HG03045 (cell line): ENCODE data around the gene RAB37.

ENCODE experiments used
- ATAC-seq: cut with Tn5 transposase; IDR thresholded peaks from one replicate; pipeline ENCODE4 v1.9.1; 2021; ENCODE audit warnings: mild to moderate bottlenecking, moderate library complexity; ENCODE audit not compliant: unreplicated experiment

The RAB37 gene

GRCh38 chr17:74744714-74745547, 7.9 kb downstream of the RAB37 start:
- ATAC-seq, result no peak

GRCh38 chr17:74745548-74746177, 8.6 kb downstream of the RAB37 start:
- no peak for ATAC-seq

- no peak for ATAC-seq
These were observed 9.3 kb downstream of the RAB37 start for GRCh38 chr17:74746376-74746775.

GRCh38 chr17:74746922-74747321, 9.9 kb downstream of the RAB37 start:
- ATAC-seq, result no peak

- no peak for ATAC-seq
These were observed 11.1 kb downstream of the RAB37 start for GRCh38 chr17:74748279-74748528.

GRCh38 chr17:74748529-74749278, 11.6 kb downstream of the RAB37 start, which contains the start of gene NHERF1:
TSS of gene NHERF1 (plus strand) at chr17:74748628. CDS start at chr17:74748847, 219 bp downstream.
- ATAC-seq, result peak; percentile 88

GRCh38 chr17:74749279-74750038, 12.4 kb downstream of the RAB37 start:
- peak; percentile 6 for ATAC-seq

- ATAC-seq, result no peak
These were observed 12.9 kb downstream of the RAB37 start for GRCh38 chr17:74750039-74750326.

GRCh38 chr17:74750327-74751069, 13.4 kb downstream of the RAB37 start:
- ATAC-seq, result no peak

- no peak for ATAC-seq
These were observed 15.4 kb downstream of the RAB37 start for GRCh38 chr17:74752415-74752814.

- no peak for ATAC-seq
These were observed 15.9 kb downstream of the RAB37 start for GRCh38 chr17:74752822-74753401.

- ATAC-seq, result no peak
These were observed 17.8 kb downstream of the RAB37 start for GRCh38 chr17:74754832-74755231.

GRCh38 chr17:74755533-74755932, 18.5 kb downstream of the RAB37 start:
- no peak for ATAC-seq

- no peak for ATAC-seq
These were observed 19.8 kb downstream of the RAB37 start for GRCh38 chr17:74756891-74757290.

- no peak for ATAC-seq
These were observed 20.4 kb downstream of the RAB37 start for GRCh38 chr17:74757502-74757901.

- ATAC-seq, result no peak
These were observed 21.1 kb downstream of the RAB37 start for GRCh38 chr17:74757931-74758847.

- ATAC-seq, result no peak
These were observed 21.8 kb downstream of the RAB37 start for GRCh38 chr17:74758848-74759168.

- ATAC-seq, result no peak
These were observed 22.3 kb downstream of the RAB37 start for GRCh38 chr17:74759243-74759801.

GRCh38 chr17:74759941-74760340, 22.9 kb downstream of the RAB37 start:
- no peak for ATAC-seq
